EH (cell line): Measurements from ENCODE around the gene ANKHD1.
"Not testable (repeated sequence)": the region's sequence is repeated elsewhere in the genome, so short reads cannot be mapped to it uniquely, and the experiment has no call there.

Experiments used
- DNase-seq: peaks from one replicate; pipeline ENCODE4 v3.0.0-alpha.2; 2015; ENCODE audit warnings: low read depth

Gene ANKHD1

GRCh38 chr5:140381351-140381750, 20.3 kb upstream of the ANKHD1 start:
- DNase-seq, result no peak

DNA sequence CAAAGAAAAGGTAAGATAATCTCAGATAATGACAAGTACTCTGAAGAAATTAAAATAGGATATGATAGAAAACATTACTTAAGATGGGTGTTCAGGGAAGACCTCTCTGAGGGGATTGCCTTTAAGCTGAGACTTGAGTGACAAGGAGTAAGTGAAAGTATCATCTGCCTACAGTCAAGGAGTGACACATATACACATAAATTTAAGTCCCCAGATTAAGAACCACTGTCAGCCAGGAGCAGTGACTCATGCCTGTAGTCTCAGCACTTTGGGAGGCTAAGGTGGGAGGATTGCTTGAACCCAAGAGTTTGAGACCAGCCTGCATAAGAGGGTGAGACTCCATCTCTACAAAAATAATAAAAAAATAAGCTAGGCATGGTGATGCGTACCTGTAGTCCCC, 19.7 kb upstream of the ANKHD1 start:
- peak; percentile 11 for DNase-seq

DNA sequence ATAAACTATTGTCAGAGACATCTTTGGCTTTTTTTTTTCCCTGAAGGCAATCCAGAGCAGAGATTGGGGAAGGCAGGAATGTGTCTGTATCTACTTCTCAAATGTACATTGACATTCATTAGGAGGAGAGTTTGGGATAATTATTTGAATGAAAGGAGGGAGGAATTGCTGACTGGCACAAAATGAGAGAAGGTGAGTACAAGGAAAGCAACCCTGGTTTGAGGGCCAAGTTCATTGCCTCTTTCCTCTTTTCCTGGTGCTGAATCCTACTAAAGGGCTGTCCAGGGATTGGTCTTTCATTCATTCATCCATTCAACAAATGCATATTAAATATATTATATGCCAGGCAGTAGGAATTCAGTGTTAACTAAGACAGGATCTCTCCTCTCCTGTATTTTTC, 18.8 kb upstream of the ANKHD1 start:
- DNase-seq, result no peak

GRCh38 chr5:140383300-140383699, 18.3 kb upstream of the ANKHD1 start:
- no peak for DNase-seq

- DNase-seq, result no peak
These were observed 13.6 kb upstream of the ANKHD1 start for GRCh38 chr5:140388052-140388451.

DNA sequence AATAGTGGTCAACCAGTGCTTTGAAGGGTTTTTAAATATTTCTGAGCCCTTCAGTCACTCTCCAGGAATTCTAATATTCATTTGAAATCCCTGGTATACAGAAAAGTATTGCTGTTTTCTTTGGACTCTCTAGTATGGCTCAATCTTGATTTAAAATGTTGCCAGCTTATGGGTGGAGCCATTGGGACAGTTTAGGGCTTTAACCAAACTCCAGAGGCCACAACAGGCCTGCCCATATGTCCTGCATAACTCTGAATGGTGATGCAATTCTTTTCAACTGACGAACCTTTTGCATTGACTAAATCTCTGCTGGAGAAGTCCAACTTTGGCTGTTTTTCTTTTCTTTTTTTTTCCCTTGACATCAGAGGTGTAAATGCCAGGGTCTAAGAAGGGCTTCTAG, 10.3 kb upstream of the ANKHD1 start:
- DNase-seq, result peak; percentile 20

DNA sequence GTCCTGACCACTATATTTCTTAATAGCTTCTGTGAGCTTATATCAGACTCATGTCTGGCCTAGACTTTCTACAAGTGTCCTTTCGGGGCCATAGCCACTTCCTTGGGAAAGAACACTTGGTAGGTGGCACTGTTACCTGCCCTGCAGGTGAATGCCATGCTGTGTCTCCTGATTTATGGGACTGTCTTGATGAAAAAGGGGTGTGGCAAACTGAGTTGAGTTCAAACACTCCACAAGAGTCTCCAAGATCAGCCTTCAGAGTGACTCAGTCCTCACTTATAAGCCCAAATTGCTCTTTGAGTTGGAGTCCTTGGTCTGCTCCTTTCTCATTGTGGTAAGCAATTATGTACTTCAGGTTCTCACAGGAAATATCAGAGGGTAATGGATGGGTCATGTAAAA, 9.9 kb upstream of the ANKHD1 start:
- DNase-seq, result no peak

DNA sequence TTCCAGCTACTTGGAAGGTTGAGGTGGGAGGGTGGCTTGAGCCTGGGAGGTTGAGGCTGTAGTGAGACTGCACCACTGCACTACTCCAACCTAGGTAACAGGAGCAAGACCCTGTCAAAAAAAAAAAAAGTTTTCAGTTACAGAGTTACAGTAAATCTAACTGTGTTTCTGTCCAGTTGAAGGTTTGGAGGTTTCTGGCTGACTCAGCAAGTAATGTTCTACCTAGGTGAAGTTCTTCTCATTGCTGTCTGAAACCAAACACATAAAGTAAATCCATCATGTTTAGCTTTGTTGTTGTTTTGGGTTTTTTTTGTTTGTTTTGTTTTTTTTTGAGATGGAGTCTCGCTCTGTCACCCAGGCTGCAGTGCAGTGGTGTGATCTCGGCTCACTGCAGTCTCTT, 7.9 kb upstream of the ANKHD1 start:
- DNase-seq, result no peak

GRCh38 chr5:140398379-140398811, 3.2 kb upstream of the ANKHD1 start:
- DNase-seq, result peak; percentile 27

GRCh38 chr5:140399979-140400729, 1.5 kb upstream of the ANKHD1 start:
- DNase-seq, result no peak

DNA sequence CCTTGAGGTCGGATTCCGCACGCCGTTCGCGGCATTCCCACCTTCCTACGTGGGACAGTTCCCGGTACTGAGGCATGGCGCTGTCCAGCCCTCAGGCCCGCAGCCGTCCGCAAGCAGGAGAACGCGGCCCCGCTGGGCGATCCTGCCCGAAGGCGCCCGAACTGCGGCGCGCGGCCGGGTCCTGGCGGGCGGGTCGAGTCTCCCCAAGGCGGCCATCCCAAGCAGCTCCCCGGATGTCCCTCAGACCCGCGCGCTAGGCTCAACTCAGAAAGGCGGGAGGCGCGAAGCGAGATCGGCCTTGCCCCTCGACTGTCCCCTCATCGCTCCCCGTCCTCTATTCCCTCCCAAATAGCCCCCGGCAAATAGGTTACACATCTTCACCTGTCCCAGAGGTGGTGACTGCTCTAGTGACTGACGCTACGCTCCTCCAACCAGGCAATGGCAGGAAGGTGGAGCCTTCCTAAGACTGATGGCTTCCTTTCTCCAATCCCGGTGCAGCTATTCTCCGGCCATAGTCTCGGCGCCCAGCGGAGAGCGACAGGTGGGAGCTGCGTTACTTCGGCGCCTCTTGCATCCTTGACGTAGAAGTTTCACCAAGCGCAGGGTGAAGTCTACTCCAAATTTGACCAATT, 787 bp upstream of the ANKHD1 start:
- DNase-seq, result peak; percentile 97

DNA sequence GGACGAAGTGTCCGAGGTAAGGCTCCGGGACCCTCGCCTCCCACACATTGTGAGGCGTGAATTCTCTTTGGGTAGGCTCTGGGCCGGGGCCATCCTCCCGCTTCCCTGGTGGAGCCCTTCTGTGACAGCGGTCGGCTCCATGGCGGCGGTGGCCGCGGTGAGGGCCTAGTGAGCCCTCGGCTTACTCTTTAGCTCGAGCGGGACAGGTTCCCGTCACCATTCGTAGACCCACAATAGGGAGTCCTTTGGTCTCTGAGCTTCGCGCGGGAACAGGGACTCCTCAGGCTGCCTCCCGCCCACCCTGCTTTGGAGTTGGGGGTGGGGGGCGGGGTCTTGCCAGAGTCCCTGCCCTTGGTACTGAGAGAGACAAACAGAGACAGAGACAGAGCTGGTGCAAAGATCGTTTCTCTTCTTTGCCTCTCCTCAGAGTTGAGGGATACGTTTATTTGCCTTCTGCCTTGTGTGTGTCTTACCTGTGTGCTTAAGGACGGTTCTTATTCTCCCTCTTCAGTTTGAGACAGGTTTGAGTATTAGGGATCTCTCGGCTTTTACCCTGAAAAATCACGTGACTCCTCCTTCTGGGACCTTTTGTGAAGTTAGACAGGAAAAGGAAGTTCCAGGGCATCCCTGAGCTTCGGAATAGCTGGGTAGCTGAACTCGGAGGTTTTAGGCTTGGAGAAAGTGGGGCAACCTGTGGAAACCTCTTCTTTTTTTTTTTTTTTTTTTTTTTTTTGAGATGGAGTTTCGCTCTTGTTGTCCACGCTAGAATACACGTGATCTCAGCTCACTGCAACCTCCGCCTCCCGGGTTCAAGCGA, 833 bp downstream of the ANKHD1 start:
- DNase-seq, result peak; percentile 63

DNA sequence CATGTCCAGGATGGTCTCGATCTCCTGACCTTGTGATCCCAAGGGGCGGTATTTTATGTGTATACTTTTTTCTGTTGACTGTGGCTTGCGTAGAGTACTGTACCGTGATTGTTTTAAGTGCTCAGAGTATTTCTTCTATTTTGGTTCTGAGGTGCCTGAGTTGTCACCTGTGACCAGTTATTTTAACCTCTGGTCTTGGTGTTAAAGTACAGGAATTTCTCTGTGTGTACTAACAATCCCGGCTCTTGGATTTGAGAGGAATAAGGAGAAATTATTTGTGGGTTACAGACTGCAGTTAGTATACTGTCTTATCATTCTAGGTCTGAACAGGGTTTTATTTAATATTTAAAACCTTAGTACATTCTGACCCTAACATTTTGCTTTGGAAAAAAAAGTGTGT, 2.0 kb downstream of the ANKHD1 start:
- no peak for DNase-seq

DNA sequence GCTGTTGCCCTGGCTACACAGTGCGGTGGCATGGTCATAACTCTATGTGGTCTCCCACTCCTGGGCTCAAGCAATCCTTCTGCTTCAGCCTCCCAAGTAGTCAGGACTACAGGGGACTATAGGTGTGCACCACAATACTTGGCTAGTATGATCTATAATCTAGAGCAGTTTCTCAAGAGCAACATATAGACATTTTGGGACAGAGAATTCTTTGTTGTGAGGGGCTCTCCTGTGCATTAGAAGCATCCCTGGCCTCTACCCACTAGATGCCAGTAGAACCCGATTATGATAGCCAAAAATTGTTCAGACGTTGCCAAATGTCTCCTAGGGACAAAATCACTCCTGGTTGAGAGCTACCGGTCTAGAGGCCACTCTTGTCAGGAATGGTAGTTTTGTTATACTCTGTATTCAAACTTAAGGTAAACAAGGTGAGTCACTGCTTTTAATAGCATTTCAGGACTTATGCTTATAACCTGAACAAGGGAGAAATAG, 7.2 kb downstream of the ANKHD1 start:
- no peak for DNase-seq

DNA sequence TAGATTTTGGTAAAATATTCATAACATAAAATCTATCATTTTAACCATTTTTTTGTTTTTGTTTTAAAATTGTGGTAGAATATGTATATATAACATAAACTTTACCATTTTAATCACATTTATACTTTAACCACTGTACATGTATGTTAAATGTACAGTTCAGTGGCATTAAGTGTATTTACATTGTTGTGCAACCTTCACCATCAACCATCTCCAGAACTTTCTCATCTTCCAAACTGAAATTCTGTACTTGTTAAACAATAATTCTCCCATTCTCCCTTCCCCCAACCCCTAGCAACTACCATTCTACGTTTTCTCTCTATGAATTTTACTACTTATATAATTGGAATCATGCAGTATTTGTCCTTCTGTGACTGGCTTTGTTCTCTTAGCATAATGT, 11.6 kb downstream of the ANKHD1 start:
- no peak for DNase-seq

GRCh38 chr5:140417235-140417634, 15.6 kb downstream of the ANKHD1 start:
- no peak for DNase-seq

- no peak for DNase-seq
These were observed 17.4 kb downstream of the ANKHD1 start for GRCh38 chr5:140418862-140419520.

GRCh38 chr5:140420226-140420570, 18.6 kb downstream of the ANKHD1 start:
- DNase-seq, result no peak

DNA sequence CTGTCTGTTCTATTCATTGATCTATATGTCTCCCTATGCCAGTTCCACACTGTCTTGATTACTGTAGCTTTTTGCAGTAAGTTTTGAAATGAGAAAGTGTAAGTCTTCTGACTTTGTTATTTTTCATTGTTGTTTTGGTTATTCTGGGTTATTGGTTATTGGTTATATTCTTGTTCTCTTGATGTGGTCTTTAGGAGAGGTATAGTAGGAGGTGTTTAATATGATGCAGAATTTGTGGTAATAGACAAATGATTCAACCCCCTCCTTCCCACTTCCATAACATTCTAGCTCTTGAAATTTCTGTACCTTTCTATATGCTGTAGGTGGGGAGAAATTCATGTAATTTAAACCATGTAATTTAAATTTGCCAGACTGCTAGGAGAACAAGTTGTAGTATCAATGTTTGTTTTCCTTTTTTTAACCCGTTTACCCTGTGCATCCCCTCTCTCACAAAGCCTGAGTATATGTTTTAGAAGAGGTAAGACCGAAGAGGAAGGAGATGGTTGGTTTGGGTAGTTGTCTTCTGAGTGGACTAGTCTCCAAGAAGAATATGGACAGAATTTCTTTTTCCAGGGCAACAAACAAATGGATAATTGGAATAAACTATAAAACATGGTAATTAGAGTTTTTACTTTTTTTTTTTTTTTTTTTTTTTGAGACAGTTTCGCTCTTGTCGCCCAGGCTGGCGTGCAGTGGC, 19.2 kb downstream of the ANKHD1 start:
- no peak for DNase-seq

DNA sequence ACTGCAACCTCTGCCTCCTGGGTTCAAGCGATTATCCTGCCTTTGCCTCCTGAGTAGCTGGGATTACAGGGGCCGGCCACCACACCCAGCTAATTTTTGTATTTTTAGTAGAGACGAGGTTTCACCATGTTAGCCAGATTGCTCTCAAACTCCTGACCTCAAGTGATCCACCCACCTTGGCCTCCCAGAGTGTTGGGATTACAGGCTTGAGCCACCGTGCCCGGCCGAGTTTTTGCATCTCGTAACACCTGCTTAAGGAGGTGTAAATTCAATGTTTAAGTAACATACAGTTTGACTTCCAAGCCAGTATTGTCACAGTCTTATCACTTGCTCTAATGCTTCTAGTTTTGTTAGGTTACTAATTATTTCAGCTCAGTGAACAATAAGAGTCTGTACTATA, 19.7 kb downstream of the ANKHD1 start:
- DNase-seq, result not testable (repeated sequence)

DNA sequence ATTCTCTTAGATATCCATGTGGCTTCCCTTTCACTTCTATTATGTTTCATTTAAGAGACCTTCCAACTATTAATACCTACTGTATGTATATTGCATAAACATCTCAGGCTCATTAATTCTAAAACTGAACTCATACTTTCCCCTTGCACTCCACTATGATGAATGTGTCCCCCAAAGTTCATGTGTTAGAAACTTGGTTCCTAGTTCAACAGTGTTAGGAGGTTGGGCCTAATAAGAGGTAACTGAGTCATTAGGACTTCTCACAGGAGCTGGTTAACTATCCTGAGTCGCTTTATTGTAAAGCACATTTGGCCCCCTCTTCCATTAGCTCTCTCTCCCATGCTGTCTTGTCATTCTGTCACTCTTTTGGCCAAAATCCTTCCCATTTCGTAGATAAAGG, 22.0 kb downstream of the ANKHD1 start:
- no peak for DNase-seq

DNA sequence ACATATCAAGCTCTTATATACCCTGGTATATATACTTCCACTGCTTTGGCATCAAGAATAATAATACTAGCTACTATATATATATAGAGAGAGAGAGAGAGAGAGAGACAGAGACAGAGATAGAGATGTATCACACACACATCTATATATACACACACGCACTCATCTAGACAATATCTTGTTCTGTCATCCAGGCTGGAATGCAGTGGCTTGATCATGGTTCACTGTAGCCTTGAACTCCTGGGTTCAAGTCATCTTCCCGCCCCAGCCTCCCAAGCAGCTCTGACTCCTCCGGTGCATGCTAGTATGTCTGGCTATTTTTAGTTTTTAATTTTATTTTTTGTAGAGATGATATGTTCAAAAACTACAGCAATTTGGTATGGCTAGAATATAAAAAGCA, 22.5 kb downstream of the ANKHD1 start:
- no peak for DNase-seq
